GM19455 (cell line): ENCODE results near the gene KLHL14.
"Not testable (repeated sequence)": the region's sequence is repeated elsewhere in the genome, so short reads cannot be mapped to it uniquely, and the experiment has no call there.

Experiments
- ATAC-seq: cut with Tn5 transposase; IDR thresholded peaks from one replicate; pipeline ENCODE4 v1.9.1; 2021; ENCODE audit not compliant: unreplicated experiment

Gene KLHL14, protein sequence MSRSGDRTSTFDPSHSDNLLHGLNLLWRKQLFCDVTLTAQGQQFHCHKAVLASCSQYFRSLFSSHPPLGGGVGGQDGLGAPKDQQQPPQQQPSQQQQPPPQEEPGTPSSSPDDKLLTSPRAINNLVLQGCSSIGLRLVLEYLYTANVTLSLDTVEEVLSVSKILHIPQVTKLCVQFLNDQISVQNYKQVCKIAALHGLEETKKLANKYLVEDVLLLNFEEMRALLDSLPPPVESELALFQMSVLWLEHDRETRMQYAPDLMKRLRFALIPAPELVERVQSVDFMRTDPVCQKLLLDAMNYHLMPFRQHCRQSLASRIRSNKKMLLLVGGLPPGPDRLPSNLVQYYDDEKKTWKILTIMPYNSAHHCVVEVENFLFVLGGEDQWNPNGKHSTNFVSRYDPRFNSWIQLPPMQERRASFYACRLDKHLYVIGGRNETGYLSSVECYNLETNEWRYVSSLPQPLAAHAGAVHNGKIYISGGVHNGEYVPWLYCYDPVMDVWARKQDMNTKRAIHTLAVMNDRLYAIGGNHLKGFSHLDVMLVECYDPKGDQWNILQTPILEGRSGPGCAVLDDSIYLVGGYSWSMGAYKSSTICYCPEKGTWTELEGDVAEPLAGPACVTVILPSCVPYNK

GRCh38 chr18:32772581-32773381, at the start of gene KLHL14:
Gene KLHL14, minus strand, starts transcription at chr18:32773023. Its CDS starts 2,432 bp downstream, at chr18:32770591.
- ATAC-seq, result no peak

- no peak for ATAC-seq
These were observed 49.4 kb upstream of the KLHL14 start for GRCh38 chr18:32822197-32822596.

DNA sequence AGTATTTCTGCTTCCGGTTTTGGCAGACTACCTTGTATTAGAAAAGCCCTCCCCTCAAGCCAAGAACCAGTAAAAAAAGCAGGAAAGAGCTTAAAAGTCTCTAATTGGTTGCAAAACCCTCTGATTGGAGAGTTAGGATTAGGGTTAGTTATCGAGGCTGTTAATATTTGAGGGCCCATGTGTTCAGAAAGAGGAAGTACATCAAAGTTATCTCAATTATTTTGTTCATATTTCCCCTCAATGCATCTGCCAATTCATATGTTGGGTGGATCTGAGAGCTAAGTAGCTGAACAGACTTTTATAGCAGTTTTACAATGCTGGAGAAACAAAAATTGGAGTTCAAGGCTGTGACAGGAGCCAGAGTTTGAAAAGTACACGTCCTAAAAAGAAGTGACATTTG, 43.1 kb upstream of the KLHL14 start:
- no peak for ATAC-seq

GRCh38 chr18:32812342-32812741, 39.5 kb upstream of the KLHL14 start:
- no peak for ATAC-seq

DNA sequence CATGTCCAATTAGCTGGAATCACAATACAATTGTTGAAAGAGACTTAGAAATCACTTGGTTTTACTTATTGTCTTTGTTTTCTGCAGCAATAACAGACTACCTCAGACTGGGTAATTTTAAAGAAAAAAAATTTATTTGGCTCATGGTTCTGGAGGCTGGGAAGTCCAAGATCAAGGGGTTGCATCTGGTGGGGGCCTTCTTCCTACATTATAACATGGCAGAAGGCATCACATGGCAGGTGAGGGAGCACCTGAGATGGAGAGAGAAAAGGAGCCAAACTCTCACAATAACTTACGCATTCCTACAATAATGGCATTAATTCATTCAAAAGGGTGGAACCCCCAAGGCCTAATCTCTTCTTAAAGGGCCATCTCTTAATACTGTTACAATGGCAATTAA, 37.5 kb upstream of the KLHL14 start:
- no peak for ATAC-seq

DNA sequence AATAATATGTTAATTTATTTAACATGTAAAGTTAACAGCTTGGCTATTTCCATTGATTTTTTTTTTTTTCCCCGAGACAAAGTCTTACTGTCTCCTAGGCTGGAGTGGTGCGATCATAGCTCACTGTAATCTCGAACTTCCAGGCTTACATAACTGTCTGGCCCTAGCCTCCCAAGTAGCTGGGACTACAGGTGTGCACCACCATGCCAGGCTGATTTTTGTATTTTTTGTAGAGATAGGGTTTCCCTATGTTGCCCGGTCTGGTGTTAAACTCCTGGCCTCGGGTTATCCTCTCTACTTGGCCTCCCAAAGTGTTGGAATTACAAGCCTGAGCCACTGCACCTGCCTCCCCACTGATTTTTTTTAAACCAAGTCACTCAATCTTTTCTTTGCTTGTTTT, 32.5 kb upstream of the KLHL14 start:
- ATAC-seq, result no peak

DNA sequence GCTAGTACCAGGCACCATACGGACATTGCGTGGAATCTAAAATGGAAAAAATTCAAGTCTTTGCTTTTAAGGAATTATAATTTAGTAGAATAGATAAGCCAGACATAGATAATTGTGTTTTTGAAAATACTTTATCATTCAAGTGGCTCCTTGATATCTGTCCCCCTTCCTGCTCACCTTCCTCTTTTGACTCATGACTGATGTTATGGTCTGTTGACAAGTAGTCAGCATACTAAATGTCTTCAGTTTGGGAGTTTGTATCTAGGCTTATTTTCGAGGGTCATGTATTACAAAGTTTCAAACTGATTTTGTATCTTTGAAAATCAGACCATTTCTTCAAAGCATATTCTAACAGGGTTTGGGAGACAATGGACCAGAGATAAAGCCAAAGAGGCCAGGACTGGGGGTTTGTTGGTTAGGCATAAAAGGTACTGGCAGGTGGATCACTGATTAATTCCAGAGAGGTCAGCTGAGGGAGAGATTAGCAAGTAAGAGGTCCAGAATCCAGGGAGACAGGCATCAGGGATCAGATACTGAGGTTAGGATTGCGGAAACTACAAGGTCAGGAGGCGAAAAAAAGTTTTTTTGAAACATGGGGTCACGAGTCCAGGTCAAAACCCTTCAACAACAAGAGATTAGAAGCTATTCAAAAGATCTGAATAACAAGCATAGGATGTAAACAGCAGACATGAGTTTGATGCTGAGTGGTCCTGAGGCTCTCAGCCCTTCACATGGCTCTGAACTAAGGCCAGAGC, 31.5 kb upstream of the KLHL14 start:
- no peak for ATAC-seq

DNA sequence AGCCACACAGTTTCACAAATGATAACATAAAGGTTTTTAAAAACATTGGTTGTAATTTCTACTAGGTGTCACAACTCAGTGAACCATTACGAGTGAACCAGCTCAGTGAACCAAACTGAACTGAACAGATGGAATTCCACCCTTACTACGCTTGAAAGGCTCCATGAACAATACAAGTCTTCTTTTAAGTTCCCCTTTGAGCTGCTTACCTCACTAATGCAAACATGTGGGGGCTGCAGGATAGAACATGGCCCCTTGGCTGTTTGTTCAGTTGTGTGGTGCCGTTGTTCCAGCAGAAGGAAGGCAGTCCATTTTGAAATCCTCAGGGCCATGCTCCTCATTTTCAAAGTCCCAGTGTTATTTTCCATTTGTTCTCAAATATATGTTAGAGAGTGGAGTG, 30.7 kb upstream of the KLHL14 start:
- no peak for ATAC-seq

- ATAC-seq, result no peak
These were observed 30.0 kb upstream of the KLHL14 start for GRCh38 chr18:32802591-32803451.

- ATAC-seq, result no peak
These were observed 28.4 kb upstream of the KLHL14 start for GRCh38 chr18:32801228-32801627.

DNA sequence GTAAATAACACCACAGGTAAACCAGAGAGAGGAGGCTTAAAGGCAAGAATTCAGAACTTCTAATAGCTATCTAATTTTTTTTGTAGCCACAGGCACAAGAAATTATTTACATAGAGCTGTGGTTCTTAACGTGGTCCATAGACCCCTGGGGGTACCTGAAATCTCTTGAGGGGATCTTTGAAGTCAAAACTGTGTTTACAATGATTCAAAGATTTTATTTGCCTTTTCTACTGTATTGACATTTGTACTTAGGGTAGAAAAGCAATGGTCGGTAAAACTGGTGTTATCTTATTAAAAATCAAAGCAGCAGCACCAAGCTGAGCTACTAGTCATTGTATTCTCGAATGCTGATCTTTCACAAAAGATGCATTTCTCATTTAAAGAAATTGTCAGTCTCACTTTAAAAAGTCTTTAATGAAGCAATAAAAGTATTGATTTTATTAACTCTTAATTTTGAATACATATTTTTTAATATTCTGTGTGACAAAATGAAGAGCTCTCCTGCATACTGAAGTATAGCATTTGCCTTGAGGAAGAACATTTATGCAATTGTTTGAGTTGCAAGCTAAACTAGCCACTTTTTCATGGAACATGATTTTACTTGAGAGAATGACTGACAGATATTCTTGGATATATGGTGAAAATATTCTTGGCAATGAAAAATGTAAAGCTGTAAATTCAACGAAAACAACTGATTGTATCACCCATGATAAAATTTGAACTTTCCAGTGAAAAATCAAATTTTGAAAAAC, 25.6 kb upstream of the KLHL14 start:
- ATAC-seq, result no peak

DNA sequence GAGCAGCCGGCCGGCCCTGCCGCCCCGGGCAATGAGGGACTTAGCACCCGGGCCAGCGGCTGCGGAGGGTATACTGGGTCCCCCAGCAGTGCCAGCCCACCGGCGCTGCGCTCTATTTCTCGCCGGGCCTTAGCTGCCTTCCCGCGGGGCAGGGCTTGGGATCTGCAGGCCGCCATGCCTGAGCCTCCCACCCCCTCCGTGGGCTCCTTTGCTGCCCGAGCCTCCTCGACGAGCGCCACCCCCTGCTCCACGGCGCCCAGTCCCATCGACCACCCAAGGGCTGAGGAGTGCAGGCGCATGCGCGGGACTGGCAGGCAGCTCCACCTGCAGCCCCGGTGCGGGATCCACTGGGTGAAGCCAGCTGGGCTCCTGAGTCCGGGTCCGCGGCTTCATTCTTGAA, 21.8 kb upstream of the KLHL14 start:
- ATAC-seq, result not testable (repeated sequence)

- ATAC-seq, result no peak
These were observed 6.2 kb upstream of the KLHL14 start for GRCh38 chr18:32779010-32779409.

GRCh38 chr18:32777049-32777448, 4.2 kb upstream of the KLHL14 start:
- no peak for ATAC-seq

- ATAC-seq, result no peak
These were observed 3.7 kb upstream of the KLHL14 start for GRCh38 chr18:32776561-32776960.

DNA sequence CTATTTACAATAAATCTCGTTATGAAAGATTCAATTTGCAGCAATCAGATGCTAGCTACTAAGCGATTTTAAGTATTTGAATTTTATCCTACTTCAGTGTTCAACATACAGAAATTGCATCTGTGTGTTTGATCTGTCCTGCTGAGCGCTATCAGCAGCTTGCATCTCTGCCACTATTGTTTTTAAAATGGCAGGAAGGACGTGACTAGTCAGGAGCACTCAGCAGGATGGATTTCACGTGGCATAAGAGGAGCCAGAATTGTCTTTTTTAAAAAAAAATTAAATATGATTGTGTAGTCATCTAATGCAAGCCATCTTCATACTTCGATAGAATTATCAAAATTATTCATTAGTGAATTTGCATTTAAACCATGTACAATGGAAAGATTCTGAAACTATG, 2.8 kb upstream of the KLHL14 start:
- ATAC-seq, result no peak

DNA sequence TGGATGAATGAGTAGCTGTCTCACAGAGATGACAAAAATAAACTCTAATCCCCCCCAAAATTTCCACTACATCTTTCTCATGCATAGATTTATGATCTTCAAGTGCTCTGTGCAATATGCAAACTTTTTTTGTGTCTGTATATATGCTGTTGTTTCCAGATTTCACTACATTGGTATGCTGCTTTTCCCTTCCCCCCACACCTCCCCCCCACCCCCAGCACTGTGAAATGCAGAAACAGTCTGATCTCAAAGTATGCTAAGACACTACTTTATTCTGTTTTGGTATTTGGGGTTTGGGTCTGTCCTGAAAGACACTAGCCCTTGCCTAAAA, 524 bp upstream of the KLHL14 start:
- no peak for ATAC-seq

DNA sequence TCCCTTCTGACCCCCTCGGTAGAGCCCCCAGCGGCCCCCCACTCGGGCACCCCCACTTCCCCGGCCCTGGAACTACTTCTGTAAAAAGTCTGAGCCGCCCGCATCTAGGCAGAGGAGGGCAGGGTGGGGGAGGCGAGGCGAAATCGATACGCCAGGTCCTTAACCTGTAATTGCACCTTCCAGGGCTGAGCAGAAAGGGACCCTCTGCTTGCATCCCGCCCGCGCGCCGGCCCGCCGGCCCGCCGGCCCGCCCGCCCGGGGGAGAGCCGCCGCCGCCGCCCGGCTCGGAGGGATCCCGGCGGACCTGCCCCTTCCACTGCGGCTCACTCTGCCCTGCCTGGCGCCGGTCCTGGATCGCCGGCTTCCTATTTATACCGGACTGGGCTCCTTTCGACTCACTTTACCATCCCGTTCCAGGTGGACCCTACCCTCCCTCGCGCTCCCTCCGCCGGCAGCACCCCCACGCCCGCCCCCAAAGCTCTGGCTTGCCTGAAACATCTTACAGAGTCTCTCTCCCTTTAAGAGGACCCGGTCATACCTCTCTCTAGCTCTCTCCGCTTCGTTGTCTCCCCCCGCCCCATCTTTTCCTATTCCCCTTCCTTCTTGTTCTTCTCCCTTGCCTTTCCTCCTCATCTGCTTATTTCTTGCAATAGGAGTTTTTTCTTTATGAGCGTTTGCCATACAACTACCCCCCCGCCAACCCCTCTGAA, 797 bp downstream of the KLHL14 start:
- no peak for ATAC-seq

- no peak for ATAC-seq
These were observed 1.6 kb downstream of the KLHL14 start for GRCh38 chr18:32771169-32771751.
